ENCODE data around the gene CNEP1R1.

Gene CNEP1R1

DNA sequence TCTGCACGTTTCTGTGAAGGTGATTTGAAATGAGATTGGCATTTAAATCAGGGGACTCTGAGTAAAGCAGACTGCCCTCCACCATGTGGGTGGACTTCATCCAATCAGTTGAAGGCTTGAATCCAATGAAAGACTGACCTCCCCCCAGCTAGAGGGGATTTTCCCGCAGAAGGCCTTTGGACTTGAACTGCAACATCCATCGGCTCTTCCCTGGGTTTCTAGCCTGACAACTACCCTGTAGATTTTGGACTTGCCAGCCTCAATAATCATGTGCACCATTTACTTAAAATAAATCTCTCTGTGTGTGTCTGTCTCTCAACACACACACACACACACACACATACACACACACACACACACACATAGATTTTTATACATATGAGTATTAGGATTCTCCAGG is 23.9 kb upstream of the CNEP1R1 start:
- Histone ChIP-seq H4K20me1 (ENCODE audit: insufficient read depth) (no peaks in the 10 kb centered on the region), H3K36me3 (ENCODE audit: insufficient read depth) (no peaks in the 10 kb centered on the region), H3K9ac (no peak overlapping the region), H2AFZ (ENCODE audit: low read depth) (no peak overlapping the region), H3K27me3 (ENCODE audit: insufficient read depth, low read depth) (no peaks in the 10 kb centered on the region), H3K27ac (no peak overlapping the region), H3K4me2 (no peak overlapping the region), H3K4me1 (ENCODE audit: low read depth, poor library complexity, severe bottlenecking) (no peaks in the 10 kb centered on the region), H3K79me2 (ENCODE audit: insufficient read depth, low read depth) (no peaks in the 10 kb centered on the region), H3K4me3 (IDR thresholded peaks at IDR 0.05; ENCODE audit: insufficient read depth, low read depth, low read length) (no peak overlapping the region)
- TF ChIP-seq, protein P1, sequence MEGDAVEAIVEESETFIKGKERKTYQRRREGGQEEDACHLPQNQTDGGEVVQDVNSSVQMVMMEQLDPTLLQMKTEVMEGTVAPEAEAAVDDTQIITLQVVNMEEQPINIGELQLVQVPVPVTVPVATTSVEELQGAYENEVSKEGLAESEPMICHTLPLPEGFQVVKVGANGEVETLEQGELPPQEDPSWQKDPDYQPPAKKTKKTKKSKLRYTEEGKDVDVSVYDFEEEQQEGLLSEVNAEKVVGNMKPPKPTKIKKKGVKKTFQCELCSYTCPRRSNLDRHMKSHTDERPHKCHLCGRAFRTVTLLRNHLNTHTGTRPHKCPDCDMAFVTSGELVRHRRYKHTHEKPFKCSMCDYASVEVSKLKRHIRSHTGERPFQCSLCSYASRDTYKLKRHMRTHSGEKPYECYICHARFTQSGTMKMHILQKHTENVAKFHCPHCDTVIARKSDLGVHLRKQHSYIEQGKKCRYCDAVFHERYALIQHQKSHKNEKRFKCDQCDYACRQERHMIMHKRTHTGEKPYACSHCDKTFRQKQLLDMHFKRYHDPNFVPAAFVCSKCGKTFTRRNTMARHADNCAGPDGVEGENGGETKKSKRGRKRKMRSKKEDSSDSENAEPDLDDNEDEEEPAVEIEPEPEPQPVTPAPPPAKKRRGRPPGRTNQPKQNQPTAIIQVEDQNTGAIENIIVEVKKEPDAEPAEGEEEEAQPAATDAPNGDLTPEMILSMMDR (conservative IDR thresholded peaks at IDR 0.05; ENCODE audit: low read depth, low read length): no peak

DNA sequence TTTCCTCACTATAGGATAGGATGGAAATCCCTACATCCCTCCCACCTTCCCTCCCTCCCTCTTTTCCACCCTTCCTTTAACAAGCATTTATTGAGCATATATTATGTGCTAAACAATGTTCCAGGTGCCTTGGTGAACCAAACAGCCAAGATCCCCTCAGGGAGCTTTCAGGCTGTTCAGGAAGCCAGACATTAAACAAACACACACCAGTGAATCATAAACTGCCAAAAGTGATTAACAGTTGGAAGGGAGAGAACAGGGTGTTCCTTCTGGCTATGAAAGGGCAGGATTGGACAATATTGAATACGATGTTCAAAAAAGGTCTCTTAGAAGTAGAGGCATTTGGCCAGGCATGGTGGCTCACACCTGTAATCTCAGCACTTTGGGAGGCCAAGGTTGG is 22.8 kb upstream of the CNEP1R1 start:
- Histone ChIP-seq H3K27ac (no peak overlapping the region), H3K9ac (no peak overlapping the region), H2AFZ (ENCODE audit: low read depth) (no peak overlapping the region), H3K4me3 (IDR thresholded peaks at IDR 0.05; ENCODE audit: insufficient read depth, low read depth, low read length) (no peak overlapping the region), H3K4me1 (ENCODE audit: low read depth, poor library complexity, severe bottlenecking) (no peaks in the 10 kb centered on the region), H4K20me1 (ENCODE audit: insufficient read depth) (no peaks in the 10 kb centered on the region), H3K79me2 (ENCODE audit: insufficient read depth, low read depth) (no peaks in the 10 kb centered on the region), H3K27me3 (ENCODE audit: insufficient read depth, low read depth) (no peaks in the 10 kb centered on the region), H3K36me3 (ENCODE audit: insufficient read depth) (no peaks in the 10 kb centered on the region), H3K4me2 (no peak overlapping the region)
- TF ChIP-seq, protein P1 (conservative IDR thresholded peaks at IDR 0.05; ENCODE audit: low read depth, low read length): no peak

DNA sequence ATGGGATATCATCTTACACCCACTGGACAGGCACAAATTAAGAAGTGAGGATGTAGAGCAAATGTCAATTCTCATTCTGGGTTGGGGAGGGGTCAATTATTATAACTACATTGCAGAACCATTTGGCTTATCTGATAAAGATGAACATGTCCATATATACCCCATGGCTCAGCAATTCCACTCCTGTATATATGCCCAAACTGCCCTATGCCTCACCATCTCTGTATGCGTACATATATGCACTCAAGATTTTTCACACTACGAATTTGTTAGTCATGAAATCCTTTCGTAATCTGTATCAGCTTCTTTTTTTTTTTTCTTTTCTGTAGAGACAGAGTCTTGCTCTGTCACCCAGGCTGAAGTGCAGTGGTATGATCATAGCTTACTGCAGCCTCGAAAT is 20.8 kb upstream of the CNEP1R1 start:
- no peaks in the 10 kb centered on the region for H3K79me2 ChIP-seq (ENCODE audit: insufficient read depth, low read depth)

DNA sequence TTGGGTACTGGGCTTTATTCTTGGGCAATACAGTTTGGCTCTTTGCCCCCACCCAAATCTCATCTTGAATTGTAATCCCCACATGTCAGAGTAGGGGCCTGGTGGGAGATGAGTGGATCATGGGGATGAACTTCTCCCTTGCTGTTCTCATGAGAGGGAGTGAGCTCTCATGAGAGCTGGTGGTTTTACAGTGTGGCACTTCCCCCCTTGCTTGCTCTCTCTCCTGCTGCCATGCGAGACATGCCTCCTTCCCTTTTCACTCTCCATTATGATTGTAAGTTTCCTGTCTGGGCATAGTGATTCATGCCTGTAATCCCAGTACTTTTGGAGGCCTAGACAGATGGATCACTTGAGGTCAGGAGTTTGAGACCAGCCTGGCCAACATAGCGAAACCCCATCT is 18.1 kb upstream of the CNEP1R1 start:
- no peak overlapping the region for H3K9ac ChIP-seq
- H3K4me2 ChIP-seq: no peak overlapping the region
- TF ChIP-seq, protein P1 (conservative IDR thresholded peaks at IDR 0.05; ENCODE audit: low read depth, low read length): no peak
- H3K4me3 ChIP-seq (IDR thresholded peaks at IDR 0.05; ENCODE audit: insufficient read depth, low read depth, low read length): no peak overlapping the region
- H3K4me1 ChIP-seq (ENCODE audit: low read depth, poor library complexity, severe bottlenecking): no peaks in the 10 kb centered on the region
- H3K36me3 ChIP-seq (ENCODE audit: insufficient read depth): no peaks in the 10 kb centered on the region
- no peaks in the 10 kb centered on the region for H3K79me2 ChIP-seq (ENCODE audit: insufficient read depth, low read depth)
- no peak overlapping the region for H2AFZ ChIP-seq (ENCODE audit: low read depth)
- H3K27me3 ChIP-seq (ENCODE audit: insufficient read depth, low read depth): no peaks in the 10 kb centered on the region
- H4K20me1 ChIP-seq (ENCODE audit: insufficient read depth): no peaks in the 10 kb centered on the region
- H3K27ac ChIP-seq: no peak overlapping the region

More for the DNA sequence above, 20.8 kb upstream of the CNEP1R1 start:
- Histone ChIP-seq H3K4me2 (no peak overlapping the region), H3K9ac (no peak overlapping the region), H3K4me1 (ENCODE audit: low read depth, poor library complexity, severe bottlenecking) (no peaks in the 10 kb centered on the region), H3K36me3 (ENCODE audit: insufficient read depth) (no peaks in the 10 kb centered on the region), H2AFZ (ENCODE audit: low read depth) (no peak overlapping the region), H3K27ac (no peak overlapping the region), H4K20me1 (ENCODE audit: insufficient read depth) (no peaks in the 10 kb centered on the region), H3K4me3 (IDR thresholded peaks at IDR 0.05; ENCODE audit: insufficient read depth, low read depth, low read length) (no peak overlapping the region), H3K27me3 (ENCODE audit: insufficient read depth, low read depth) (no peaks in the 10 kb centered on the region)
- TF ChIP-seq, protein P1 (conservative IDR thresholded peaks at IDR 0.05; ENCODE audit: low read depth, low read length): no peak

Data from KMS-11 (cell line).